GM18502 (cell line): ENCODE measurements around the gene HBM.
"Not testable (repeated sequence)": the region's sequence is repeated elsewhere in the genome, so short reads cannot be mapped to it uniquely, and the experiment has no call there.

Source experiments
- ATAC-seq: cut with Tn5 transposase; IDR thresholded peaks from one replicate; pipeline ENCODE4 v1.9.1; 2021; ENCODE audit warnings: mild to moderate bottlenecking; ENCODE audit not compliant: unreplicated experiment, poor library complexity

HBM gene

DNA sequence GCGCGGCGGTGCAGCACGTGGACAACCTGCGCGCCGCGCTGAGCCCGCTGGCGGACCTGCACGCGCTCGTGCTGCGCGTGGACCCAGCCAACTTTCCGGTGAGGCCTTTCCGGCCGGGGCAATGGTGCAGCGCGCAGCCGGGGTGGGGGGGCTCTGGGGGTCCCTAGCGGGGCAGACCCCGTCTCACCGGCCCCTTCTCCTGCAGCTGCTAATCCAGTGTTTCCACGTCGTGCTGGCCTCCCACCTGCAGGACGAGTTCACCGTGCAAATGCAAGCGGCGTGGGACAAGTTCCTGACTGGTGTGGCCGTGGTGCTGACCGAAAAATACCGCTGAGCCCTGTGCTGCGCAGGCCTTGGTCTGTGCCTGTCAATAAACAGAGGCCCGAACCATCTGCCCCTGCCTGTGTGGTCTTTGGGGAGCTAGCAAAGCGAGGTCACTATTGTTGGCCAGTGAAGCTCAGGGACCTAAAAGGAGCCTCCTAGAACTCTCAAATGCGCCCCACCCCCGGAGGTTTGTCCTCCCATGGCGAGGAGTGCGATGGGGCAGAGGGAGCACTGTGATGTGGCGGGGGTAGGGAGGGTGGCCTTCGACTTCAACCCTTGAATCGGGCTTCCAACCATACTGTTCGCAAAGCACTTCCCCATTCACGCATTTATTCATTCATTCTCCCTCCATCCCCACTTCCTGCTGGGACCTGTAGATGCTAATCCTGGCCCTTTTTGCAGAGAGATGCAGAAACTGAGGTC is 770 bp downstream of the HBM start:
- ATAC-seq, result no peak

DNA sequence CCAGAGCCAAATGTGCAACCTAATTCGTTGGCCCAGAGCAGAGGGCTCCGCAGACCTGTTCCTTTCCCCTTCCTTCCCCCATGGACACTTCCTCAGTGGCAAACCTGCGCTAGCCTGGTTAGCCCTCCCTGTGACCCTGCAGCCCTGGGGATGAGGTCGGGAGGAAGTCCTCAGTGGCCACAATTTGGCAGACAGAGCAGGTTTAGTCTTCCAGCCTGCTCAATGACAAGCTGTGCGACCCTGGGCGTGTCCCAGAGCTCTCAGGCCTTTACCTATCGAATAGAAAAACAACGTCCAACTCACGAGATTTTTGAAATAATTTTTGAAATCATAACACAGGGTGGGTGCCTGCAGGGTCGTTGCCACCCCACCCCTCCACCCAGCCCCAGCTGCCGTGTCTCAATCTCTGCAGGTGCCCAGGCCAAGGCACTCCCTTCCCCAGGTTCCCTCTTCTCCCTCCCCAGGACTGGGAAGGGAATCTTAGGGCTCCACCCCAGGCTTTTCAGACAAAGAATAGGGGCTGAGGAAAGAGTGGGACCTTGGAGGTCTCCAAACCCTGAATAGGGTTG is 1.4 kb downstream of the HBM start:
- no peak for ATAC-seq

DNA sequence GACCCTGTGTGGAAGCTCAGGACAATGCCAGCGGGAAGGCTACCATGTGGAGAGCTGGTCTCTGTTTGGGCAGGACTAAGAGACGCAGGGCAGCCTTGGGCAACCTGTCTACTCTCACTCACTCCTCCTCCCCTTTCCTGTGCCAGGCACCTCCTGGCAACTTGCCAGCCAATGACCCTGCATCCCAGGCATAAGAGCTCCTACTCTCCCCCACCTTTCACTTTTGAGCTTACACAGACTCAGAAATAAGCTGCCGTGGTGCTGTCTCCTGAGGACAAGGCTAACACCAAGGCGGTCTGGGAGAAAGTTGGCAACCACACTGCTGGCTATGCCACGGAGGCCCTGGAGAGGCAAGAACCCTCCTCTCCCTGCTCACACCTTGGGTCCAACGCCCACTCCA is 2.6 kb downstream of the HBM start:
- ATAC-seq, result no peak

DNA sequence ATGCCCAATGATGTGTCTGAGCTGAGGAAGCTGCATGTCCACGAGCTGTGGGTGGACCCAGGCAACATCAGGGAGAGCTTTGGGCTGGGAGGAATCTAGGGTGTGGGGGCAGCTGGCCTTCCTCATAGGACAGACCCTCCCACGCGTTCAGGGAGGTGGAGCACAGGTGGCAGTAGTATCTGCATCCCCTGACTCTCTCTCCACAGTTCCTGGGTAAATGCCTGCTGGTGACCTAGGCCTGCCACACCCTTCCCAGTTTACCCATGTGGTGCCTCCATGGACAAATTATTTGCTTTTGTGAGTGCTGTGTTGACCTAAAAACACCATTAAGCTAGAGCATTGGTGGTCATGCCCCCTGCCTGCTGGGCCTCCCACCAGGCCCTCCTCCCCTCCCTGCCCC is 3.2 kb downstream of the HBM start:
- ATAC-seq, result no peak

DNA sequence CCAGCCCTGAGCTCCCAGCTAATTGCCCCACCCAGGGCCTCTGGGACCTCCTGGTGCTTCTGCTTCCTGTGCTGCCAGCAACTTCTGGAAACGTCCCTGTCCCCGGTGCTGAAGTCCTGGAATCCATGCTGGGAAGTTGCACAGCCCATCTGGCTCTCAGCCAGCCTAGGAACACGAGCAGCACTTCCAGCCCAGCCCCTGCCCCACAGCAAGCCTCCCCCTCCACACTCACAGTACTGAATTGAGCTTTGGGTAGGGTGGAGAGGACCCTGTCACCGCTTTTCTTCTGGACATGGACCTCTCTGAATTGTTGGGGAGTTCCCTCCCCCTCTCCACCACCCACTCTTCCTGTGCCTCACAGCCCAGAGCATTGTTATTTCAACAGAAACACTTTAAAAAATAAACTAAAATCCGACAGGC is 4.3 kb downstream of the HBM start:
- not testable (repeated sequence) for ATAC-seq

DNA sequence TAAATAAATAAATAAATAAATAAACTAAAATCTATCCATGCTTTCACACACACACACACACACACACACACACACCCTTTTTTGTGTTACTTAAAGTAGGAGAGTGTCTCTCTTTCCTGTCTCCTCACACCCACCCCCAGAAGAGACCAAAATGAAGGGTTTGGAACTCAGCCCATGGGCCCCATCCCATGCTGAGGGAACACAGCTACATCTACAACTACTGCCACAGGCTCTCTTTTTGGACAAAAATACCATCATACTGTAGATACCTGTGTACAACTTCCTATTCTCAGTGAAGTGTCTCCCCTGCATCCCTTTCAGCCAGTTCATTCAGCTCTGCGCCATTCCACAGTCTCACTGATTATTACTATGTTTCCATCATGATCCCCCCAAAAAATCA is 5.0 kb downstream of the HBM start:
- no peak for ATAC-seq

DNA sequence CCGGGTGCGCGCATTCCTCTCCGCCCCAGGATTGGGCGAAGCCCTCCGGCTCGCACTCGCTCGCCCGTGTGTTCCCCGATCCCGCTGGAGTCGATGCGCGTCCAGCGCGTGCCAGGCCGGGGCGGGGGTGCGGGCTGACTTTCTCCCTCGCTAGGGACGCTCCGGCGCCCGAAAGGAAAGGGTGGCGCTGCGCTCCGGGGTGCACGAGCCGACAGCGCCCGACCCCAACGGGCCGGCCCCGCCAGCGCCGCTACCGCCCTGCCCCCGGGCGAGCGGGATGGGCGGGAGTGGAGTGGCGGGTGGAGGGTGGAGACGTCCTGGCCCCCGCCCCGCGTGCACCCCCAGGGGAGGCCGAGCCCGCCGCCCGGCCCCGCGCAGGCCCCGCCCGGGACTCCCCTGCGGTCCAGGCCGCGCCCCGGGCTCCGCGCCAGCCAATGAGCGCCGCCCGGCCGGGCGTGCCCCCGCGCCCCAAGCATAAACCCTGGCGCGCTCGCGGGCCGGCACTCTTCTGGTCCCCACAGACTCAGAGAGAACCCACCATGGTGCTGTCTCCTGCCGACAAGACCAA is 6.7 kb downstream of the HBM start, which contains the start of gene HBA2:
Gene HBA2, plus strand, starts transcription at position 503 of the 568 bp plus-strand sequence. Its CDS starts 37 bp downstream, at position 540.
- ATAC-seq, result not testable (repeated sequence)

DNA sequence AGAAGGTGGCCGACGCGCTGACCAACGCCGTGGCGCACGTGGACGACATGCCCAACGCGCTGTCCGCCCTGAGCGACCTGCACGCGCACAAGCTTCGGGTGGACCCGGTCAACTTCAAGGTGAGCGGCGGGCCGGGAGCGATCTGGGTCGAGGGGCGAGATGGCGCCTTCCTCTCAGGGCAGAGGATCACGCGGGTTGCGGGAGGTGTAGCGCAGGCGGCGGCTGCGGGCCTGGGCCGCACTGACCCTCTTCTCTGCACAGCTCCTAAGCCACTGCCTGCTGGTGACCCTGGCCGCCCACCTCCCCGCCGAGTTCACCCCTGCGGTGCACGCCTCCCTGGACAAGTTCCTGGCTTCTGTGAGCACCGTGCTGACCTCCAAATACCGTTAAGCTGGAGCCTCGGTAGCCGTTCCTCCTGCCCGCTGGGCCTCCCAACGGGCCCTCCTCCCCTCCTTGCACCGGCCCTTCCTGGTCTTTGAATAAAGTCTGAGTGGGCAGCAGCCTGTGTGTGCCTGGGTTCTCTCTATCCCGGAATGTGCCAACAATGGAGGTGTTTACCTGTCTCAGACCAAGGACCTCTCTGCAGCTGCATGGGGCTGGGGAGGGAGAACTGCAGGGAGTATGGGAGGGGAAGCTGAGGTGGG is 7.6 kb downstream of the HBM start:
- ATAC-seq, result not testable (repeated sequence)

DNA sequence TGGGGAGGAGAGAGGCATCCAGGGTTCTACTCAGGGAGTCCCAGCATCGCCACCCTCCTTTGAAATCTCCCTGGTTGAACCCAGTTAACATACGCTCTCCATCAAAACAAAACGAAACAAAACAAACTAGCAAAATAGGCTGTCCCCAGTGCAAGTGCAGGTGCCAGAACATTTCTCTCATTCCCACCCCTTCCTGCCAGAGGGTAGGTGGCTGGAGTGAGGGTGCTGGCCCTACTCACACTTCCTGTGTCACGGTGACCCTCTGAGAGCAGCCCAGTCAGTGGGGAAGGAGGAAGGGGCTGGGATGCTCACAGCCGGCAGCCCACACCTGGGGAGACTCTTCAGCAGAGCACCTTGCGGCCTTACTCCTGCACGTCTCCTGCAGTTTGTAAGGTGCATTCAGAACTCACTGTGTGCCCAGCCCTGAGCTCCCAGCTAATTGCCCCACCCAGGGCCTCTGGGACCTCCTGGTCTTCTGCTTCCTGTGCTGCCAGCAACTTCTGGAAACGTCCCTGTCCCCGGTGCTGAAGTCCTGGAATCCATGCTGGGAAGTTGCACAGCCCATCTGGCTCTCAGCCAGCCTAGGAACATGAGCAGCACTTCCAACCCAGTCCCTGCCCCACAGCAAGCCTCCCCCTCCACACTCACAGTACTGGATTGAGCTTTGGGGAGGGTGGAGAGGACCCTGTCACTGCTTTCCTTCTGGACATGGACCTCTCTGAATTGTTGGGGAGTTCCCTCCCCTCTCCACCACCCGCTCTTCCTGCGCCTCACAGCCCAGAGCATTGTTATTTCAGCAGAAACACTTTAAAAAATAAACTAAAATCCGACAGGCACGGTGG is 8.4 kb downstream of the HBM start:
- not testable (repeated sequence) for ATAC-seq

DNA sequence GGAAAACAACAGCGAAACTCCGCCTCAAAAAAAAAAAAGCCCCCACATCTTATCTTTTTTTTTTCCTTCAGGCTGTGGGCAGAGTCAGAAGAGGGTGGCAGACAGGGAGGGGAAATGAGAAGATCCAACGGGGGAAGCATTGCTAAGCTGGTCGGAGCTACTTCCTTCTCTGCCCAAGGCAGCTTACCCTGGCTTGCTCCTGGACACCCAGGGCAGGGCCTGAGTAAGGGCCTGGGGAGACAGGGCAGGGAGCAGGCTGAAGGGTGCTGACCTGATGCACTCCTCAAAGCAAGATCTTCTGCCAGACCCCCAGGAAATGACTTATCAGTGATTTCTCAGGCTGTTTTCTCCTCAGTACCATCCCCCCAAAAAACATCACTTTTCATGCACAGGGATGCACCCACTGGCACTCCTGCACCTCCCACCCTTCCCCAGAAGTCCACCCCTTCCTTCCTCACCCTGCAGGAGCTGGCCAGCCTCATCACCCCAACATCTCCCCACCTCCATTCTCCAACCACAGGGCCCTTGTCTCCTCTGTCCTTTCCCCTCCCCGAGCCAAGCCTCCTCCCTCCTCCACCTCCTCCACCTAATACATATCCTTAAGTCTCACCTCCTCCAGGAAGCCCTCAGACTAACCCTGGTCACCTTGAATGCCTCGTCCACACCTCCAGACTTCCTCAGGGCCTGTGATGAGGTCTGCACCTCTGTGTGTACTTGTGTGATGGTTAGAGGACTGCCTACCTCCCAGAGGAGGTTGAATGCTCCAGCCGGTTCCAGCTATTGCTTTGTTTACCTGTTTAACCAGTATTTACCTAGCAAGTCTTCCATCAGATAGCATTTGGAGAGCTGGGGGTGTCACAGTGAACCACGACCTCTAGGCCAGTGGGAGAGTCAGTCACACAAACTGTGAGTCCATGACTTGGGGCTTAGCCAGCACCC is 9.5 kb downstream of the HBM start:
- ATAC-seq, result no peak

DNA sequence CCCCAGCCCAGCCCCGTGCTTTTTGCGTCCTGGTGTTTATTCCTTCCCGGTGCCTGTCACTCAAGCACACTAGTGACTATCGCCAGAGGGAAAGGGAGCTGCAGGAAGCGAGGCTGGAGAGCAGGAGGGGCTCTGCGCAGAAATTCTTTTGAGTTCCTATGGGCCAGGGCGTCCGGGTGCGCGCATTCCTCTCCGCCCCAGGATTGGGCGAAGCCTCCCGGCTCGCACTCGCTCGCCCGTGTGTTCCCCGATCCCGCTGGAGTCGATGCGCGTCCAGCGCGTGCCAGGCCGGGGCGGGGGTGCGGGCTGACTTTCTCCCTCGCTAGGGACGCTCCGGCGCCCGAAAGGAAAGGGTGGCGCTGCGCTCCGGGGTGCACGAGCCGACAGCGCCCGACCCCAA is 10.2 kb downstream of the HBM start:
- ATAC-seq, result not testable (repeated sequence)

DNA sequence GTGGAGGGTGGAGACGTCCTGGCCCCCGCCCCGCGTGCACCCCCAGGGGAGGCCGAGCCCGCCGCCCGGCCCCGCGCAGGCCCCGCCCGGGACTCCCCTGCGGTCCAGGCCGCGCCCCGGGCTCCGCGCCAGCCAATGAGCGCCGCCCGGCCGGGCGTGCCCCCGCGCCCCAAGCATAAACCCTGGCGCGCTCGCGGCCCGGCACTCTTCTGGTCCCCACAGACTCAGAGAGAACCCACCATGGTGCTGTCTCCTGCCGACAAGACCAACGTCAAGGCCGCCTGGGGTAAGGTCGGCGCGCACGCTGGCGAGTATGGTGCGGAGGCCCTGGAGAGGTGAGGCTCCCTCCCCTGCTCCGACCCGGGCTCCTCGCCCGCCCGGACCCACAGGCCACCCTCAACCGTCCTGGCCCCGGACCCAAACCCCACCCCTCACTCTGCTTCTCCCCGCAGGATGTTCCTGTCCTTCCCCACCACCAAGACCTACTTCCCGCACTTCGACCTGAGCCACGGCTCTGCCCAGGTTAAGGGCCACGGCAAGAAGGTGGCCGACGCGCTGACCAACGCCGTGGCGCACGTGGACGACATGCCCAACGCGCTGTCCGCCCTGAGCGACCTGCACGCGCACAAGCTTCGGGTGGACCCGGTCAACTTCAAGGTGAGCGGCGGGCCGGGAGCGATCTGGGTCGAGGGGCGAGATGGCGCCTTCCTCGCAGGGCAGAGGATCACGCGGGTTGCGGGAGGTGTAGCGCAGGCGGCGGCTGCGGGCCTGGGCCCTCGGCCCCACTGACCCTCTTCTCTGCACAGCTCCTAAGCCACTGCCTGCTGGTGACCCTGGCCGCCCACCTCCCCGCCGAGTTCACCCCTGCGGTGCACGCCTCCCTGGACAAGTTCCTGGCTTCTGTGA is 11.0 kb downstream of the HBM start, which contains the start of gene HBA1:
Gene HBA1, plus strand, starts transcription at position 204 of the 906 bp plus-strand sequence. Its CDS starts 37 bp downstream, at position 241.
- ATAC-seq, result not testable (repeated sequence)

DNA sequence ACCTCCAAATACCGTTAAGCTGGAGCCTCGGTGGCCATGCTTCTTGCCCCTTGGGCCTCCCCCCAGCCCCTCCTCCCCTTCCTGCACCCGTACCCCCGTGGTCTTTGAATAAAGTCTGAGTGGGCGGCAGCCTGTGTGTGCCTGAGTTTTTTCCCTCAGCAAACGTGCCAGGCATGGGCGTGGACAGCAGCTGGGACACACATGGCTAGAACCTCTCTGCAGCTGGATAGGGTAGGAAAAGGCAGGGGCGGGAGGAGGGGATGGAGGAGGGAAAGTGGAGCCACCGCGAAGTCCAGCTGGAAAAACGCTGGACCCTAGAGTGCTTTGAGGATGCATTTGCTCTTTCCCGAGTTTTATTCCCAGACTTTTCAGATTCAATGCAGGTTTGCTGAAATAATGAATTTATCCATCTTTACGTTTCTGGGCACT is 11.6 kb downstream of the HBM start:
- no peak for ATAC-seq

DNA sequence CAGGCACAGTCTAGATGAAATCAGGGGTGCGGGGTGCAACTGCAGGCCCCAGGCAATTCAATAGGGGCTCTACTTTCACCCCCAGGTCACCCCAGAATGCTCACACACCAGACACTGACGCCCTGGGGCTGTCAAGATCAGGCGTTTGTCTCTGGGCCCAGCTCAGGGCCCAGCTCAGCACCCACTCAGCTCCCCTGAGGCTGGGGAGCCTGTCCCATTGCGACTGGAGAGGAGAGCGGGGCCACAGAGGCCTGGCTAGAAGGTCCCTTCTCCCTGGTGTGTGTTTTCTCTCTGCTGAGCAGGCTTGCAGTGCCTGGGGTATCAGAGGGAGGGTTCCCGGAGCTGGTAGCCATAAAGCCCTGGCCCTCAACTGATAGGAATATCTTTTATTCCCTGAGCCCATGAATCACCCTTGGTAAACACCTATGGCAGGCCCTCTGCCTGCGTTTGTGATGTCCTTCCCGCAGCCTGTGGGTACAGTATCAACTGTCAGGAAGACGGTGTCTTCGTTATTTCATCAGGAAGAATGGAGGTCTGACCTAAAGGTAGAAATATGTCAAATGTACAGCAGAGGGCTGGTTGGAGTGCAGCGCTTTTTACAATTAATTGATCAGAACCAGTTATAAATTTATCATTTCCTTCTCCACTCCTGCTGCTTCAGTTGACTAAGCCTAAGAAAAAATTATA is 12.3 kb downstream of the HBM start:
- ATAC-seq, result no peak

DNA sequence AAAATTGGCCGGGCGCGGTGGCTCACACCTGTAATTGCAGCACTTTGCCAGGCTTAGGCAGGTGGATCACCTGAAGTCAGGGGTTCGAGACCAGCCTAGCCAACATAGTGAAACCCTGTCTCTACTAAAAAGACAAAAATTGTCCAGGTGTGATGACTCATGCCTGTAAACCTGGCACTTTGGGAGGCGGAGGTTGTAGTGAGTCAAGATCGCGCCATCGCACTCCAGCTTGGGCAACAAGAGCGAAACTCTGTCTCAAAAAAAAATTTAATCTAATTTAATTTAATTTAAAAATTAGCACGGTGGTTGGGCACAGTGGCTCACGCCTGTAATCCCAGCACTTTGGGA is 12.9 kb downstream of the HBM start:
- no peak for ATAC-seq

DNA sequence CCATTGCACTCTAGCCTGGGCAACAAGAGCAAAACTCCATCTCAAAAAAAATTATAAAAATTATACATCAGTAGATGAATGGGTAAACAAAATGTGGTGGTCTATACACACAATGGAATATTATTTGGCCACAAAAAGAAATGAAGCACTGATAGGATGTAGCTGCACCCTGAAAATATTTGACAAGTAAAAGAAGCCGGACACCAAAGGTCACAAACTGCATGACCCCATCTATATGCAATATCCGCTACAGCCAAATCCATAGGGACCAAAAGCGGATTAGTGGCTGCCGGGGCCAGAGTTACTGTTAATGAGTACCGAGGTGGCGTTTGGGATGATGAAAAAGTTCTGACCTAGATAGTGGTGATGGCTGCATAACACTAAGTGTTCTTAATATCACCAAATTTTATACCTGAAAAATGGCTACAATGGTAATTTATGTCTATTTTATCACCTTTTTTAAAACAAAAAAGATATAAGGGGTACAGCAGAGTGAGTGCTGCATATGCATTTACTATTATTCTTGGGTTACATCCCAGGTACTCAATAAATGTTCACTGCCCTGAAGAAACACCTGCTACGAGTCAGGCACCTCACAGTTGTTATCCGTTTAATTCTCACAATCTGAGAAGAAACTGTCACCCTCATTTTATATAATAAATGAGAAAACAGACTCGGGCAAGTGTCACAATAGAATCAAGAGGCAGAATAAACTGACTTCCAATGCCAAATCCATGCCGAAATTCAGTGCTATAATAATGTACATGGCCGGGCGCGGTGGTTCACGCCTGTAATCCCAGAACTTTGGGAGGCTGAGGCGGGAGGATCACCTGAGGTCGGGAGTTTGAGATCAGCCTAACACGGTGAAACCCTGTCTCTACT is 13.7 kb downstream of the HBM start:
- no peak for ATAC-seq
